Liver (tissue), 3 donors: ENCODE measurements around the gene SMU1.

Source experiments
- CTCF ChIP-seq: fragments of 150-350 bp; IDR thresholded peaks from 2 replicates; pipeline ENCODE4 v1.5.1; 2017; ENCODE audit warnings: improper control_type of control experiment, low read depth, low read length; ENCODE audit not compliant: missing input control
- EGR1 ChIP-seq, 2 donors: IDR thresholded peaks; 2 replicates each; pipeline ENCODE4 v1.6.1; 2016 to 2018; ENCODE audit warnings: antibody characterized with exemption in 2 of 2, low read depth in 2 of 2
- FOXA1 ChIP-seq: IDR thresholded peaks from 2 replicates; pipeline ENCODE4 v1.6.1; 2016; ENCODE audit warnings: antibody characterized with exemption
- GABPA ChIP-seq, 2 donors: IDR thresholded peaks in 1 of 2; conservative IDR thresholded peaks in 1 of 2; 2 replicates each; pipeline ENCODE4 v1.6.1; 2016; ENCODE audit warnings: antibody characterized with exemption in 2 of 2, mild to moderate bottlenecking in 1 of 2, moderate library complexity in 1 of 2
- HNF4G ChIP-seq: IDR thresholded peaks from 2 replicates; pipeline ENCODE4 v1.6.1; 2016; ENCODE audit warnings: antibody characterized with exemption
- JUND ChIP-seq, 2 donors: IDR thresholded peaks; 2 replicates each; pipeline ENCODE4 v1.6.1; 2016; ENCODE audit warnings: antibody characterized with exemption in 2 of 2
- MAX ChIP-seq: IDR thresholded peaks from 2 replicates; pipeline ENCODE4 v1.6.1; 2016; ENCODE audit warnings: antibody characterized with exemption
- RAD21 ChIP-seq, 2 donors: IDR thresholded peaks; 2 replicates each; pipeline ENCODE4 v1.6.1; 2016; ENCODE audit warnings: antibody characterized with exemption in 2 of 2, mild to moderate bottlenecking in 2 of 2
- REST ChIP-seq: IDR thresholded peaks from 2 replicates; pipeline ENCODE4 v1.6.1; 2016; ENCODE audit warnings: antibody characterized with exemption, mild to moderate bottlenecking
- RXRA ChIP-seq, 2 donors: IDR thresholded peaks; 2 replicates each; pipeline ENCODE4 v1.6.1; 2017 to 2018; ENCODE audit warnings: antibody characterized with exemption in 2 of 2, mild to moderate bottlenecking in 1 of 2
- SP1 ChIP-seq: IDR thresholded peaks from 2 replicates; pipeline ENCODE4 v1.6.1; 2018; ENCODE audit warnings: antibody characterized with exemption, mild to moderate bottlenecking
- TAF1 ChIP-seq: conservative IDR thresholded peaks from 2 replicates; pipeline ENCODE4 v1.6.1; 2016; ENCODE audit warnings: antibody characterized with exemption, mild to moderate bottlenecking
- YY1 ChIP-seq: IDR thresholded peaks from 2 replicates; pipeline ENCODE4 v1.6.1; 2016; ENCODE audit warnings: antibody characterized with exemption, mild to moderate bottlenecking
- donor health status: healthy.
- donor health status: healthy.

- TF ChIP-seq GABPA (IDR thresholded peaks at IDR 0.05 in 1 of 2, conservative IDR thresholded peaks at IDR 0.05 in 1 of 2) = no peak
- TF ChIP-seq CTCF = no peak
- no peak for TF ChIP-seq JUND (IDR thresholded peaks at IDR 0.05)
- TF ChIP-seq YY1 = no peak
- TF ChIP-seq TAF1 = no peak
- TF ChIP-seq REST = no peak
- no peak for TF ChIP-seq FOXA1
- no peak for TF ChIP-seq MAX
- TF ChIP-seq SP1 = no peak
- TF ChIP-seq RAD21 (IDR thresholded peaks at IDR 0.05) = no peak
- TF ChIP-seq HNF4G = no peak
- TF ChIP-seq EGR1 (IDR thresholded peaks at IDR 0.05; ENCODE audit: low read depth in 2 of 2) = no peak
- TF ChIP-seq RXRA (IDR thresholded peaks at IDR 0.05) = no peak
Observed at GRCh38 chr9:33105959-33106358, 29.5 kb upstream of the SMU1 start.
